ENCODE data around the gene CDC42EP5. TPM values are rescaled to one million over a fixed set of nuclear protein-coding genes. Genes with fewer than 3 reads are reported as not detected.
A peak's percentile ranks its signal among the peaks of the same experiment; 100 is the strongest.

Gene CDC42EP5
- total RNA-seq, 2 experiments from 2014 or later: not detected

GRCh38 chr19:54521022-54521859 is 48.1 kb upstream of the CDC42EP5 start:
- H2AFZ ChIP-seq (ENCODE audit: low read length): no peak overlapping the region
- no peaks in the 10 kb centered on the region for H3K36me3 ChIP-seq (ENCODE audit: insufficient read depth, low read length)
- no peaks in the 10 kb centered on the region for H3K9me3 ChIP-seq (ENCODE audit: low read length)
- ChIA-PET CTCF (ENCODE audit: unreplicated experiment) (no interaction called here), POLR2A (no interaction called here)
- no peak for DNase-seq (ENCODE audit: low spot score)
- no peaks in the 10 kb centered on the region for H4K20me1 ChIP-seq (ENCODE audit: insufficient read depth, low read length)
- peaks cover 5% of the 10 kb centered on the region for H3K4me1 ChIP-seq (ENCODE audit: insufficient read depth, low read length, poor library complexity, severe bottlenecking)
- intact Hi-C loops (cut with micrococcal nuclease; ENCODE audit: unreplicated experiment): no loop called here
- no TSS peak for BruUV-seq (replicated peaks)
- H3K4me2 ChIP-seq (ENCODE audit: low read length): no peak overlapping the region
- H3K9me2 ChIP-seq (ENCODE audit: insufficient read depth, low read length): no peaks in the 10 kb centered on the region
- no peak overlapping the region for H3K4me3 ChIP-seq (ENCODE audit: low read depth, low read length, poor library complexity, severe bottlenecking)
- H3K79me2 ChIP-seq (ENCODE audit: insufficient read depth, low read depth, low read length): no peaks in the 10 kb centered on the region
- TF ChIP-seq EZH2phosphoT487 (IDR thresholded peaks at IDR 0.05; ENCODE audit: borderline replicate concordance, low read depth, low read length) (no peak), CTCF (conservative IDR thresholded peaks at IDR 0.05; ENCODE audit: low read length) (no peak)
- no peak overlapping the region for H3K27ac ChIP-seq (ENCODE audit: low read depth, low read length, poor library complexity, severe bottlenecking)

- H4K20me1 ChIP-seq (ENCODE audit: insufficient read depth, low read length): no peaks in the 10 kb centered on the region
- no peak overlapping the region for H3K27ac ChIP-seq (ENCODE audit: low read depth, low read length, poor library complexity, severe bottlenecking)
- intact Hi-C loops (cut with micrococcal nuclease; ENCODE audit: unreplicated experiment): no loop called here
- no peak overlapping the region for H3K4me3 ChIP-seq (ENCODE audit: low read depth, low read length, poor library complexity, severe bottlenecking)
- ChIA-PET CTCF (ENCODE audit: unreplicated experiment) (no interaction called here), POLR2A (no interaction called here)
- H3K36me3 ChIP-seq (ENCODE audit: insufficient read depth, low read length): no peaks in the 10 kb centered on the region
- H3K9me3 ChIP-seq (ENCODE audit: low read length): no peaks in the 10 kb centered on the region
- BruUV-seq (replicated peaks): no TSS peak
- no peaks in the 10 kb centered on the region for H3K9me2 ChIP-seq (ENCODE audit: insufficient read depth, low read length)
- no peak for DNase-seq (ENCODE audit: low spot score)
- TF ChIP-seq CTCF (conservative IDR thresholded peaks at IDR 0.05; ENCODE audit: low read length): no peak
- TF ChIP-seq EZH2phosphoT487 (IDR thresholded peaks at IDR 0.05; ENCODE audit: borderline replicate concordance, low read depth, low read length): no peak
- peaks cover 5% of the 10 kb centered on the region for H3K4me1 ChIP-seq (ENCODE audit: insufficient read depth, low read length, poor library complexity, severe bottlenecking)
- H3K79me2 ChIP-seq (ENCODE audit: insufficient read depth, low read depth, low read length): no peaks in the 10 kb centered on the region
- H3K4me2 ChIP-seq (ENCODE audit: low read length): no peak overlapping the region
- no peak overlapping the region for H2AFZ ChIP-seq (ENCODE audit: low read length)
These were observed 45.7 kb upstream of the CDC42EP5 start for GRCh38 chr19:54518844-54519243.

GRCh38 chr19:54517483-54517882 is 44.4 kb upstream of the CDC42EP5 start:
- H3K27ac ChIP-seq (ENCODE audit: low read depth, low read length, poor library complexity, severe bottlenecking): no peak overlapping the region
- H3K36me3 ChIP-seq (ENCODE audit: insufficient read depth, low read length): no peaks in the 10 kb centered on the region
- H4K20me1 ChIP-seq (ENCODE audit: insufficient read depth, low read length): no peaks in the 10 kb centered on the region
- intact Hi-C loops (cut with micrococcal nuclease; ENCODE audit: unreplicated experiment): no loop called here
- no peak overlapping the region for H3K4me2 ChIP-seq (ENCODE audit: low read length)
- no peaks in the 10 kb centered on the region for H3K79me2 ChIP-seq (ENCODE audit: insufficient read depth, low read depth, low read length)
- ChIA-PET CTCF (ENCODE audit: unreplicated experiment) (no interaction called here), POLR2A (interaction anchor here (0.7 kb wide), 1 partner anchor 294 kb away, joined by 6 read pairs; no protein-coding TSS in a partner anchor)
- H3K9me2 ChIP-seq (ENCODE audit: insufficient read depth, low read length): no peaks in the 10 kb centered on the region
- no TSS peak for BruUV-seq (replicated peaks)
- H3K4me1 ChIP-seq (ENCODE audit: insufficient read depth, low read length, poor library complexity, severe bottlenecking): peaks cover 5% of the 10 kb centered on the region
- peak; percentile 61 for DNase-seq (ENCODE audit: low spot score)
- no peak overlapping the region for H2AFZ ChIP-seq (ENCODE audit: low read length)
- H3K9me3 ChIP-seq (ENCODE audit: low read length): no peaks in the 10 kb centered on the region
- TF ChIP-seq CTCF (conservative IDR thresholded peaks at IDR 0.05; ENCODE audit: low read length) (no peak), EZH2phosphoT487 (IDR thresholded peaks at IDR 0.05; ENCODE audit: borderline replicate concordance, low read depth, low read length) (no peak)
- no peak overlapping the region for H3K4me3 ChIP-seq (ENCODE audit: low read depth, low read length, poor library complexity, severe bottlenecking)

Data from OCI-LY7 (cell line).